Activated naive CD4-positive, alpha-beta T cell treated with anti-CD3 and anti-CD28 coated beads, Interleukin-2, amount 50 U/mL, for 24 hours (primary cell): ENCODE data around the gene OR8B8.

Source experiments
- H3K27ac Mint-ChIP-seq: one replicate; pipeline ENCODE4 v1.8.0; 2021; ENCODE audit warnings: mild to moderate bottlenecking, mixed read lengths
- H3K27me3 Mint-ChIP-seq: one replicate; pipeline ENCODE4 v1.8.0; 2021; ENCODE audit warnings: mixed read lengths
- H3K36me3 Mint-ChIP-seq: one replicate; pipeline ENCODE4 v1.8.0; 2021; ENCODE audit warnings: mixed read lengths
- H3K4me1 Mint-ChIP-seq: one replicate; pipeline ENCODE4 v1.8.0; 2021; ENCODE audit warnings: mixed read lengths
- H3K4me3 Mint-ChIP-seq: one replicate; pipeline ENCODE4 v1.8.0; 2021; ENCODE audit warnings: mild to moderate bottlenecking, mixed read lengths
- H3K9me3 Mint-ChIP-seq: one replicate; pipeline ENCODE4 v1.8.0; 2021; ENCODE audit warnings: mixed read lengths

OR8B8 gene

GRCh38 chr11:124445646-124446150 is at the start of gene OR8B8:
Gene OR8B8, minus strand, starts transcription at chr11:124445696. Its CDS starts 4,611 bp downstream, at chr11:124441085.
- Mint-ChIP-seq H3K27ac (no peak within 1 kb of the TSS), H3K9me3 (no peaks in the 10 kb centered on the region), H3K27me3 (peaks cover 3% of the 10 kb centered on the region), H3K4me1 (no peaks in the 10 kb centered on the region), H3K4me3 (no peak within 1 kb of the TSS), H3K36me3 (no peaks in the 10 kb centered on the region)

GRCh38 chr11:124493016-124493655 is 47.6 kb upstream of the OR8B8 start:
- Mint-ChIP-seq H3K4me1 (no peaks in the 10 kb centered on the region), H3K27ac (no peak overlapping the region), H3K9me3 (no peaks in the 10 kb centered on the region), H3K4me3 (no peak overlapping the region), H3K27me3 (peaks cover 5% of the 10 kb centered on the region), H3K36me3 (no peaks in the 10 kb centered on the region)

GRCh38 chr11:124483422-124483821 is 37.9 kb upstream of the OR8B8 start:
- peaks cover 21% of the 10 kb centered on the region for H3K27me3 Mint-ChIP-seq
- H3K9me3 Mint-ChIP-seq = peaks cover 6% of the 10 kb centered on the region
- no peak overlapping the region for H3K27ac Mint-ChIP-seq
- no peaks in the 10 kb centered on the region for H3K36me3 Mint-ChIP-seq
- peaks cover 11% of the 10 kb centered on the region for H3K4me1 Mint-ChIP-seq
- no peak overlapping the region for H3K4me3 Mint-ChIP-seq

- peaks cover 21% of the 10 kb centered on the region for H3K27me3 Mint-ChIP-seq
- H3K4me3 Mint-ChIP-seq = no peak overlapping the region
- no peak overlapping the region for H3K27ac Mint-ChIP-seq
- H3K9me3 Mint-ChIP-seq = peaks cover 6% of the 10 kb centered on the region
- peaks cover 11% of the 10 kb centered on the region for H3K4me1 Mint-ChIP-seq
- no peaks in the 10 kb centered on the region for H3K36me3 Mint-ChIP-seq
Observed at GRCh38 chr11:124482362-124483147, 37.1 kb upstream of the OR8B8 start.

- Mint-ChIP-seq H3K36me3 (no peaks in the 10 kb centered on the region), H3K4me1 (peaks cover 11% of the 10 kb centered on the region), H3K4me3 (peak overlapping the region; percentile 12), H3K27me3 (peaks cover 18% of the 10 kb centered on the region), H3K27ac (no peak overlapping the region), H3K9me3 (peaks cover under 1% of the 10 kb centered on the region)
Observed at GRCh38 chr11:124481365-124482323, 36.1 kb upstream of the OR8B8 start.

GRCh38 chr11:124479561-124479960 is 34.1 kb upstream of the OR8B8 start:
- peaks cover 25% of the 10 kb centered on the region for H3K27me3 Mint-ChIP-seq
- H3K36me3 Mint-ChIP-seq = no peaks in the 10 kb centered on the region
- H3K27ac Mint-ChIP-seq = no peak overlapping the region
- no peaks in the 10 kb centered on the region for H3K9me3 Mint-ChIP-seq
- no peak overlapping the region for H3K4me3 Mint-ChIP-seq
- peaks cover 11% of the 10 kb centered on the region for H3K4me1 Mint-ChIP-seq

- Mint-ChIP-seq H3K4me1 (no peaks in the 10 kb centered on the region), H3K27ac (no peak overlapping the region), H3K9me3 (no peaks in the 10 kb centered on the region), H3K4me3 (no peak overlapping the region), H3K27me3 (peaks cover 16% of the 10 kb centered on the region), H3K36me3 (no peaks in the 10 kb centered on the region)
Observed at GRCh38 chr11:124475265-124475664, 29.8 kb upstream of the OR8B8 start.

GRCh38 chr11:124474779-124475178 is 29.3 kb upstream of the OR8B8 start:
- Mint-ChIP-seq H3K4me3 (no peak overlapping the region), H3K4me1 (no peaks in the 10 kb centered on the region), H3K27ac (no peak overlapping the region), H3K27me3 (peaks cover 13% of the 10 kb centered on the region), H3K36me3 (no peaks in the 10 kb centered on the region), H3K9me3 (no peaks in the 10 kb centered on the region)

GRCh38 chr11:124474079-124474478 is 28.6 kb upstream of the OR8B8 start:
- no peaks in the 10 kb centered on the region for H3K9me3 Mint-ChIP-seq
- H3K27ac Mint-ChIP-seq = no peak overlapping the region
- peaks cover 11% of the 10 kb centered on the region for H3K27me3 Mint-ChIP-seq
- no peaks in the 10 kb centered on the region for H3K4me1 Mint-ChIP-seq
- H3K36me3 Mint-ChIP-seq = no peaks in the 10 kb centered on the region
- no peak overlapping the region for H3K4me3 Mint-ChIP-seq

GRCh38 chr11:124473476-124473875 is 28.0 kb upstream of the OR8B8 start:
- no peaks in the 10 kb centered on the region for H3K9me3 Mint-ChIP-seq
- no peak overlapping the region for H3K4me3 Mint-ChIP-seq
- peaks cover 13% of the 10 kb centered on the region for H3K27me3 Mint-ChIP-seq
- no peaks in the 10 kb centered on the region for H3K36me3 Mint-ChIP-seq
- H3K27ac Mint-ChIP-seq = no peak overlapping the region
- no peaks in the 10 kb centered on the region for H3K4me1 Mint-ChIP-seq

- Mint-ChIP-seq H3K4me3 (no peak overlapping the region), H3K9me3 (no peaks in the 10 kb centered on the region), H3K4me1 (no peaks in the 10 kb centered on the region), H3K27me3 (peaks cover 7% of the 10 kb centered on the region), H3K27ac (no peak overlapping the region), H3K36me3 (no peaks in the 10 kb centered on the region)
Observed at GRCh38 chr11:124470561-124471227, 25.2 kb upstream of the OR8B8 start.

GRCh38 chr11:124467381-124467927 is 22.0 kb upstream of the OR8B8 start:
- H3K9me3 Mint-ChIP-seq = no peaks in the 10 kb centered on the region
- no peaks in the 10 kb centered on the region for H3K4me1 Mint-ChIP-seq
- peaks cover 7% of the 10 kb centered on the region for H3K27me3 Mint-ChIP-seq
- H3K4me3 Mint-ChIP-seq = no peak overlapping the region
- no peaks in the 10 kb centered on the region for H3K36me3 Mint-ChIP-seq
- no peak overlapping the region for H3K27ac Mint-ChIP-seq

GRCh38 chr11:124465368-124465767 is 19.9 kb upstream of the OR8B8 start:
- Mint-ChIP-seq H3K9me3 (no peaks in the 10 kb centered on the region), H3K27ac (no peak overlapping the region), H3K4me1 (no peaks in the 10 kb centered on the region), H3K4me3 (no peak overlapping the region), H3K36me3 (no peaks in the 10 kb centered on the region), H3K27me3 (peaks cover 7% of the 10 kb centered on the region)

- no peak overlapping the region for H3K4me3 Mint-ChIP-seq
- peaks cover 4% of the 10 kb centered on the region for H3K27me3 Mint-ChIP-seq
- no peak overlapping the region for H3K27ac Mint-ChIP-seq
- H3K4me1 Mint-ChIP-seq = no peaks in the 10 kb centered on the region
- no peaks in the 10 kb centered on the region for H3K9me3 Mint-ChIP-seq
- no peaks in the 10 kb centered on the region for H3K36me3 Mint-ChIP-seq
Observed at GRCh38 chr11:124463990-124464389, 18.5 kb upstream of the OR8B8 start.

- H3K9me3 Mint-ChIP-seq = no peaks in the 10 kb centered on the region
- peaks cover 3% of the 10 kb centered on the region for H3K27me3 Mint-ChIP-seq
- no peak overlapping the region for H3K27ac Mint-ChIP-seq
- no peaks in the 10 kb centered on the region for H3K36me3 Mint-ChIP-seq
- H3K4me3 Mint-ChIP-seq = no peak overlapping the region
- no peaks in the 10 kb centered on the region for H3K4me1 Mint-ChIP-seq
Observed at GRCh38 chr11:124463324-124463723, 17.8 kb upstream of the OR8B8 start.
